Effector memory CD4-positive, alpha-beta T cell (primary cell): Measurements from ENCODE around the gene OR4C12.
"Not testable (repeated sequence)": the region's sequence is repeated elsewhere in the genome, so short reads cannot be mapped to it uniquely, and the experiment has no call there.

Experiments used
- DNase-seq, 3 donors: peaks; one replicate each; pipeline ENCODE4 v3.0.0-alpha.2; 2020
- H3K27ac ChIP-seq: 2 replicates; pipeline ENCODE4 v1.7.0; 2013; ENCODE audit warnings: mild to moderate bottlenecking, low read length, moderate library complexity; ENCODE audit not compliant: insufficient read depth, poor library complexity, severe bottlenecking
- H3K27me3 ChIP-seq: replicated peaks from 2 replicates; pipeline ENCODE4 v1.7.0; 2013; ENCODE audit warnings: mild to moderate bottlenecking, low read length; ENCODE audit not compliant: insufficient read depth, control insufficient read depth, poor library complexity, severe bottlenecking
- H3K36me3 ChIP-seq: 2 replicates; pipeline ENCODE4 v1.7.0; 2013; ENCODE audit warnings: mild to moderate bottlenecking, low read length, moderate library complexity; ENCODE audit not compliant: control insufficient read depth, insufficient read depth
- H3K4me1 ChIP-seq: 2 replicates; pipeline ENCODE4 v1.7.0; 2013; ENCODE audit warnings: low read length, mild to moderate bottlenecking; ENCODE audit not compliant: control insufficient read depth, insufficient read depth, poor library complexity, severe bottlenecking
- H3K4me3 ChIP-seq: 2 replicates; pipeline ENCODE4 v1.7.0; 2013; ENCODE audit warnings: low read length, low read depth, mild to moderate bottlenecking; ENCODE audit not compliant: insufficient read depth, poor library complexity, severe bottlenecking
- H3K9me3 ChIP-seq: 2 replicates; pipeline ENCODE4 v1.7.0; 2013; ENCODE audit warnings: mild to moderate bottlenecking, low read length, moderate library complexity; ENCODE audit not compliant: control insufficient read depth
- total RNA-seq, 3 donors: gene quantifications; one replicate each; lab custom pipeline; 2026; lab: John Stamatoyannopoulos, UW

OR4C12 gene
- 0 reads per million in 3 donors for total RNA-seq

GRCh38 chr11:49982435-49982834 is at the start of gene OR4C12:
TSS of gene OR4C12 (minus strand) at chr11:49982535. CDS start at chr11:49982501, 34 bp downstream.
- H3K27ac ChIP-seq, DNase-seq, H3K4me1 ChIP-seq, H3K36me3 ChIP-seq, H3K9me3 ChIP-seq, H3K27me3 ChIP-seq, H3K4me3 ChIP-seq: not testable (repeated sequence)

- Histone ChIP-seq H3K27ac (no peak overlapping the region), H3K9me3 (no peaks in the 10 kb centered on the region), H3K27me3 (no peaks in the 10 kb centered on the region), H3K36me3 (no peaks in the 10 kb centered on the region), H3K4me3 (no peak overlapping the region), H3K4me1 (no peaks in the 10 kb centered on the region)
- DNase-seq = no peak
These were observed 47.9 kb upstream of the OR4C12 start for GRCh38 chr11:50030193-50030592.

GRCh38 chr11:49995565-49995964 is 13.2 kb upstream of the OR4C12 start:
- Histone ChIP-seq H3K36me3 (no peaks in the 10 kb centered on the region), H3K27ac (no peak overlapping the region), H3K4me3 (no peak overlapping the region), H3K27me3 (no peaks in the 10 kb centered on the region), H3K4me1 (no peaks in the 10 kb centered on the region), H3K9me3 (no peaks in the 10 kb centered on the region)
- DNase-seq = peak in 1 of 3 donors; percentile 7

GRCh38 chr11:49973439-49973838 is 8.9 kb downstream of the OR4C12 start:
- H3K36me3 ChIP-seq, H3K4me1 ChIP-seq, H3K9me3 ChIP-seq, H3K27ac ChIP-seq, DNase-seq, H3K4me3 ChIP-seq, H3K27me3 ChIP-seq: not testable (repeated sequence)

GRCh38 chr11:49952091-49952490 is 30.2 kb downstream of the OR4C12 start, which contains the start of gene OR4C13:
TSS of gene OR4C13 (plus strand) at chr11:49952391. CDS start at chr11:49952423, 32 bp downstream.
- DNase-seq = no peak
- H3K4me3 ChIP-seq = no peak within 1 kb of the TSS

GRCh38 chr11:49948701-49949100 is 33.6 kb downstream of the OR4C12 start:
- not testable (repeated sequence) for H3K36me3 ChIP-seq, H3K9me3 ChIP-seq, H3K27me3 ChIP-seq, H3K27ac ChIP-seq, DNase-seq, H3K4me1 ChIP-seq, H3K4me3 ChIP-seq

More at GRCh38 chr11:49952091-49952490, 30.2 kb downstream of the OR4C12 start, which contains the start of gene OR4C13:
- Histone ChIP-seq H3K4me1 (no peaks in the 10 kb centered on the region), H3K27me3 (no peaks in the 10 kb centered on the region), H3K9me3 (no peaks in the 10 kb centered on the region), H3K27ac (no peak within 1 kb of the TSS), H3K36me3 (no peaks in the 10 kb centered on the region)
